ENCODE results near the gene CD200R1L.

Gene CD200R1L

DNA sequence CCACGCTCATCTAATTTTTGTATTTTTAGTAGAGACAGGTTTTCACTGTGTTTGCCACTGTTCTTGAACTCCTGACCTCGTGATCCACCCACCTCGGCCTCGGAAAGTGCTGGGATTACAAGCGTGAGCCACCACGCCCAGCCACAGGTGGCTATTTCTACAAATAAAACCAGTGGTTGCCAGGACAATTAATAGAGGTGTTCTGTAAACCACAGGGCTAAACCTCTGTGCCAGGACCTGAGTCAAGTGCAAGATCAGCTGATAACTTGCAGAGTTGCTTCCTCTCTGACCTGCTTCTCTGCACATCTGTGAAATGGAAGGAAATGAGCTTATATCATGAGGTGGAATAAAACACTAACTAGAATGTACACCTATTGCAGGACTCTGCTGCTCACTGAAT, 72.8 kb downstream of the CD200R1L start:
- Histone ChIP-seq H3K4me3 (no peak overlapping the region), H3K27ac (peak overlapping the region in 8 of 21 experiments; percentile 11 to 83 (median 58))

DNA sequence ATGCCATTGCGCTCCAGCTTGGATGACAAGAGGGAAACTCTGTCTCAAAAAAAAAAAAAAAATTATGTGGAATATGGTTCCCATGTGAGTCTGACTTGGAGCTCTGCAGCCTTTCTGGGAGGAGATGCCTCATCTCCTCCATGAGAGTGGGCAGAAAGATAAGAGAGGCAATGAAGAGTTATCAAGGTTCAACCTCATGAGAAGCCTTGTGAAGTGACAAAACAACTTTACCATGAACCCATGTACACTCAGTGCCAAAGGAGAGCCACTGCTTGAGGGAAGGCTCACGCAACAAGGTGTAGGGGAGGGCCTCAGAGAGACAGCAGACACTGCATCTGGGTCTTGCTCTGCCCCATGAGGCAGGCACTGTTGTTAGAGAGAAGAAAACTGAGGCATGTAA, 75.7 kb downstream of the CD200R1L start:
- peak overlapping the region in 6 of 21 experiments; percentile 20 to 73 (median 38) for H3K27ac ChIP-seq
- H3K4me3 ChIP-seq: no peak overlapping the region

DNA sequence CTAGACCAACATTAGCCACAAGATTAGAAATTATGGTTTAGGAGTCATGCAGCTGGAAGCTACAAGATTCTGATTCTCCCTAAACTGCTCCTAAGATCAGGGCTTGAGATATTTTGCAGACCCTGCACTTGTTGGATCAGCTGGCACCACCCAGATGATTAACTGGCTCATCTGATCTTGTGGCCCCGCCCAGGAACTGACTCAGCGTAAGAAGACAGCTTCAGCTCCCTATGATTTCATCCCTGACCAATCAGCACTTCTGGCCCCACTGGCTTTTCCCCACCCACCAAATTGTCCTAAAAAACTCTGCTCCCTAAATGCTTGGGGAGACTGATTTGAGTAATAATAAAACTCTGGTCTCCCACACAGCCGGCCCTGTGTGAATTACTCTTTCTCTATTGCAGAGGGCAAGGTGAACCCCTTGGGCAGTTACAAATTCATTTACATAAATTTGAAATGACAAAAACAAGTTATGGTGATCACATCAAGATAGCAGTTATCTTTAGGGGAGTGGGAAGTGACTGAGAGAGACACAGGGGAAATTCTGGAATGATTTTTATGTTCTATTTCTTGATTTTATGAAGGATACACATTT, 76.5 kb downstream of the CD200R1L start:
- Histone ChIP-seq H3K27ac (peak overlapping the region in 11 of 21 experiments; percentile 20 to 73 (median 42)), H3K4me3 (no peak overlapping the region)

DNA sequence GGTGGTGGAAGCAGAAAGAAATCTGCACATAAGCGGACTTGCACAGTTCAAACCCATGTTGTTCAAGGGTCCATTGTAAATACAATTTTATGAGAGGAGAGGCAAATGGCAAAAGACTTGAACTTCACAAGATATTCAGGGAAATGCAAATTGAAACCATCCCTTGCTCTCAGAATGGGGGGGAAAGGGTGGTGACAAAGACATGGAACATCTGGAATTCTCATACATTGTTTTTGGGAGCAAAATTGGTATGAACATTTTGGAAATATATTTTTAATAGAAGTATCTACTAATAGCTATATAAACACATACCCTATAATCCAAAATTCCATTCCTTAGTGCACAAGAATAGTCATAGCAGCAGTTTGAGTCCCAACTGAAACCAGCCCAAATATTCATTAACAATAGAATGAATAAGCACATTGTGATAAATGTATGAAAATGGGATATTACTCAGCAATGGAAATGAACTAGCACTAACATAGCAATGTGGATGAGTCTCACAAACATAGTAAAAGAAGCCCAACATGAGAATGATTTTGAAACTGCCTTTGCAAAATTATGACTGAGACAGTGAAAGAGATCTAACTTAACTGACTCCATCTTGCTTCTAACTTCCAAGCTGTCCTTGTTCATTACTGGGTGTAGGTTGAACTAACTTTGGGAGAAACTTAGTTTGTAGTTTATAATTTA, 77.2 kb downstream of the CD200R1L start:
- H3K27ac ChIP-seq: peak overlapping the region in 9 of 21 experiments; percentile 20 to 73 (median 55)

DNA sequence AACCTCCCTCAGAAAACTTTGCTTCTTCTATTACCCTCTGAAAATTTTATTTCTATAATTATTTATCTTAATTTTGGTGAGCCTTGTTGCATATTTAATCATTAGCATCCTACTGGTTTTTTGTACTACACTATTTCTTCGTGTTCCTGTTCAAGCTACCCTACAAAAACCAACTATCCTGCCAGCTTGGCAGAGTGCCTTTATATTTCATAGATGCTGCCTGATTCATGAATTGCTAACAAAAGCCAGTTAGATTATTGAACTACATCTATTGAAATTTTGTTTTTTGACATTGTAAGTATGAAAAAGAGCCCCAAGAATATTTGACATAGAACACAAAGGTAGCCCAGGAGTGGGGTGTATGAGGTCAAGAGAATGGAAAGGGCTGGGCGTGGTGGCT, 78.9 kb downstream of the CD200R1L start:
- H3K27ac ChIP-seq: no peak overlapping the region
- H3K4me3 ChIP-seq: no peak overlapping the region

More for the DNA sequence above, 77.2 kb downstream of the CD200R1L start:
- H3K4me3 ChIP-seq: no peak overlapping the region

DNA sequence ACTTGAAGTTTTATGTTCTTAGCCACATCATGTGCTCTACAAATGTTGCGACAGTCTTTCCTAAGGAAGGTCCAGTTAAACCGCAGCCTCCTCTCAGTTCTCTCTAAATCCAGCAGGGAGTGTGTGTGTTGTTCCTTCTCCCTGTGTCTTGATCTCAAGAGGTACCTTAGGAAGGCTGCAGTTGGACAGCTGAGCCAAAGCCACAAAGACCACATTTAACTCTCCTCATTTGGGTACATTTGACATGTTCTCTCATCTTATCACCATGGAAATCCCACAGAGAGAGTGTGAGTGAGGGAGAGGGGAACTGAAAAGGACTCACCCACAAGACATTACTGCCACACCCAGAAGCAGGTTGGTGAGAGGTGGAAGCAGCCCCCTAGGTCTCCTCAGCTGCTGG, 79.5 kb downstream of the CD200R1L start:
- H3K4me3 ChIP-seq: no peak overlapping the region
- peak overlapping the region in 1 of 21 experiments; percentile 43 for H3K27ac ChIP-seq

Data from skin epidermis (tissue), 12 donors.